Nucleus accumbens (tissue), 56 donors: ENCODE measurements around the gene NEGR1.

ENCODE experiments used
- DNase-seq, 56 donors: peaks; one replicate each; lab custom pipeline; 2025; lab: John Stamatoyannopoulos, UW

The NEGR1 gene

DNA sequence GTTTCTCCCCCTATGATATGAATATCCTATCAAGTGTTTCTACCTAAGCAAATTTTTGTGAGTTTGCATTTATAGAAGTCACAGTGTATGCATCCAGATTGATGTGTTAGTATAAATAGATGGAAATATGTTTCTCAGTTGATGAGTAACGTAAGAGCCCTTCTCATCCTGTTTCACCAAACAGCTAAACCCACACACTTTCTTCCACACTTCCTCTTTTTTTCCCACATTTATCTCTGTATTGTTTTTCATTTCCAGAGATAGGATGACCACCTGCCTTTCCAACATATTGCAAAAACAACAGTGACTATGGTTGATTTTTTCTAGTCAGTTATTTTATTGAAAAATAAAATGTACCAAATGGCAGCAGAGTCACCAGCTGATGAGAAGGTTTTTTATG, 490.1 kb downstream of the NEGR1 start:
- DNase-seq: no peak

DNA sequence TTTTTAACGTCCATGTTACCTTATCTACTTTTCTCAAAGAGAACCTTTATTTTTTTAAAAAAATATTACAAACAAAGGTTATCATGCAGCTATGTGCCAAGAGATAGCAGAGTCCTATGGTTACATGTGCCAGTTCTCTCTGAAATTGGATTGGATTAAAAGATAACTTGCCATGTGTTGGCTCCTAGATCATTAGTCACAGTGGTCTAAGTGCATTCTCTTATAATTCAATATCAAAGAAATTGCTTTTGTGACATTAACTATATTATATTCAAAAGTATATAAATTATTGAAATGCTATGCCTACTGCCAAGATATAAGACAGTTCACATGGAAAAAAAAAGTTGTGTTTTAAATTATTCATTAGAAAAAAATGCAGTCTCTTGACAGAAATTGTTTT, 494.2 kb downstream of the NEGR1 start:
- no peak for DNase-seq

DNA sequence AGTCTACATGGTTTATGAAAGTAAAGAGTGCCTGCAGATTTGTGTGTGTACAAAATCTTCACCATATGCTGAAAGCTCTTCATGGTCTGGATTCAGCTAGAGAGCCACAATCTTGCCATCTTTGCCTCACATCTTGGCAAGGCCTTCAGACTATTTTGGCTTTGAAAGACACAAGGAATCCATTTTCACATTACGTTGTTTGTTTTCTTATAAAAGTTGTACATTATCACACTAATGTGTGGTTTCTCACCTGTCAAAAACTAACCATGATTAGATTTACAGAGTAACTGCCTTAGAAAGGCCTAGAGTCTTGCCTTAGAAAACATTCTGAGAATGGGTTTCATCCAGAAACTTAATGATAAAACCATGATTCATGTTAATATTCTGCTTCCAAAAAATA, 494.6 kb downstream of the NEGR1 start:
- DNase-seq: no peak

DNA sequence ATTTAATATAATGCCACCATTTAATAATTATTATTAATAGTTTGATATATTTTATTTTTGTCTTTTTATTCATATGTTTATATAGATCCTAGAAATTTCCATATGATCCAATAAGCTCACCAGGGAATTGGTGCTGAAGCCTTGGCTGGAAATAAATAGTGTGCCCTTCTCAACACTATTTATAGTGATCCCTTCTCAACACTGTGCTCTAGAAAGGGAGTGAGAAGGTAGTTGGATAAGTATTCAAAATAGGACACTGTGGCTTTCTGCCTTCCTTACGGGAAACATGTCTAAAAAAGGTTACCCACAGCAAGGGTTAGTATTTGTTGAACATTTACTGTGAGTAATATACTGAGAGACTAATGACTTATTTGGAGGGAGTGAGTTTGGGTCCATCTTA, 496.1 kb downstream of the NEGR1 start:
- DNase-seq: no peak

DNA sequence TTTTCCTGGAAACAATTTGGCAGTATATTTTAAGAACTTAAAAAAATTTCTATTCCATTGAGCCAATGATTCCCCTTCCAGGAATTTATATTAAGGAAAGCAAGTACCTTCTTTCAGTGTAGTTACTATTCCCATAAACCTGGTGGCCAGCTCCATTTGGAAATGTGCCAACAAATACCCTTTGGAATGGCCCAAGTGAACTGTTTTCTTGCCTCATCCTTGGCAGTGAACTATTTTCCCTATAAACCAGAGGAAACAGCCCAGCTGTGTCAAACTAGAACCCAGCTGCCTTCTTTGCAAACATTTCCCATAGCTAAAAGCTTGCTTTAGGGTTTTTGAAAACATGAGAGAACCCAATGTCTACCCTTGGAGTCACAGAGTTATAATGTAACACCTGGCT, 496.9 kb downstream of the NEGR1 start:
- DNase-seq: no peak

DNA sequence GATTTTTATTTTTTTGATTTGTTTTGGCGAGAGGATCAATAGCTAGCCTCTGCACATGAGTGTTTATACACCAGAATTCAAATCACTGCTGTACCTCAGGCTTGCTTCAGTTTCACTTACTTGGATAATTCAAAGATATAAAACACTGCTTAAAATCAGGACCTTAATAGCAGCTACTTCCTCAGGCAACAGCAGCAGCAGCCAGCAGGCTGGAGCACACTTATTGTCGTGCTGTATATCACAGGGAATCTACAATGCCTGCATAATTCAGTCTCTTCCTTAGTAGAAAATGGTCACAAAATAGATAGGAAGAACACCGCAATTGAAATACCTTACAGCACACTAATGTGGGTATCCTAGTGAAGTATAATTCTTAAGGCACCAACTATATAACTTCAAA, 497.3 kb downstream of the NEGR1 start:
- DNase-seq: no peak

DNA sequence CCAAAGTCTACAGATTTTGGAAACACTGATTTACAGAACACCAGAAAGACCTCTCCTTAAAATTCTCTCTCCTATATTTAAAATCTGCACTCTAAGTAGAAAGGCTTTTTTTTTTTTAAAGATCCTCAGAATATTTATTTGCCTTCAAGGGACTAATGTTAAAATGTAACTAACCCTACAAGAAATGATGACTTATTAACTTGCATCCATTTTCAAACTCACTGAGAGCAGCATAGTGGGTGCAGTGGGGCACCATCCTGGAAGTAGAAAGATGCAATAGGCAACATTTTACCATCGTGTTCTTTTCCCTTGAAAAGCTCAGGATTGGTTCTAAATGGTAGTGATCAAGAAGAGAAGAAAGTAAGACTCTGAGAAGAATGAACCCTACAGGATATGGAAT, 498.1 kb downstream of the NEGR1 start:
- no peak for DNase-seq

DNA sequence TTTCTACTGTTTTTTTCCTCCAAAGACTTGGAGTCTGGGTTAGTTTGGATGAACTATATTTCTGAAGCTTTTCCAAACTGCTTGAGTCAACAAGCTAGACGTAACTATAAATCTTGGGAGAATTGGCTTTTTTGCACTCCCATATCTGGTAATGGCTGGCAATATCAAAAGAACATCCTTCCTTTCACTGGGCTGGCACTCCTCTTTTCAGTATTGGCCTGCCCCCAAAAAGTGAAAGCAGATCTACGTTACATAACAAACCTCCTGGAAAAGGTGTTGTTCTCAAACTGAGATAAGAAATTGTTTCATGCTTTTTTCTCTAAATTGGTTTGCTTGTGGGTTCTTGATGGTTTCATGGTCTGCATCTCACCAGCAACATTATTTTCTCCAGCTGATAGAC, 499.3 kb downstream of the NEGR1 start:
- DNase-seq: no peak

DNA sequence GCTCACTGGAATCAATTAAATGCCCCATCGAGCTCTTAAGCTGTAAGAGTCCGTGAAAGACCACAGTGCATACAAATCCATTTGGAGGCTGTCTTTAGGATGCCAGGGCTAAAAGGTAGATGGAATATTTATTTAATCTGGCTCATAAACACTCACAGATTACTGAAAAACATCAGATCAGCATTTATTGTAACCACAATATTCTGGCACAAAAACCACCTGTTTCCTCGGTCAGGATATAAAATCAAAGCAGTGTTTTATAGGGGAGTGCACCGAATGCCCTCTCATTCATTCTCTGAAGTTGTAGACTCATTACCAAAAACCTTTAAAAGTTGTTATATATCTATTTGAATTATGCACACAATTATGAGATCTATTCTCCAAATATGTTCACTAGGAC, 500.9 kb downstream of the NEGR1 start:
- DNase-seq: no peak

DNA sequence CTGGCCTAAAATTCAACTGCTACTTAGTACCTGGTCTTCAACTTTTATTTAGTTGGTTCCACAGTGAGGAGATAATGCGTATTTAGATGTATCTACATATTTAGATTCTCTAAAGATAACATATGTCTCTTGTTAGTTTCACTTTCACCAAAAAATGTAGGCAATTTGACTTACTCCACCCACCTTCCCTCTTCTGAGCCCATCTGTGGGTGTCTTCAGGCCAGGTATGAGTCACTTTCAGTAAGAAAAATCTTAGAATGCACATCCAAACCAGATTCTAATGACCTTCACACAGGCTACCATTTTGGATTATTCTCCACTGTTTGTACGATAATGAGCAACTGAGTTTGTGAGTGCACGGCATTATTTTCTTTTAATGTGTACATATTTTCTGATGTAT, 501.7 kb downstream of the NEGR1 start:
- DNase-seq: no peak

DNA sequence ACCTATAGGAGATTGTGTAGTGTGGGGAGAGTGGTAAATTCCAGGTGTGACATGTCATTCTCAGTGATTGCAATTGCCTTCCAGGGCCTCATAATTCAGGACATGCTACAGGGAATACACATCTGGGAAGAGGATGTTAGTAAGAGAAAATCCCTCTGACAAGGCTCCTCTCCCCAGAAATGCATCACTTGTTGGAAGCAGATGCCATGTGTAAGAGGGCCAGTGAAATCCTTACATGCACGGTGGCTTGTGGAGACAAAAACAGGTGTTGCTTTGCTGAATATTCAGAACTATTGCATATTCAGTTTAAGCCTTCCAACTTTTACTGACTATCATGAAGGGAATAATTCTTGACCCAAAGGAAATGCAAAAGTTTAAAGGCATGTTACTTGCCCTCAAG, 503.4 kb downstream of the NEGR1 start:
- DNase-seq: no peak

DNA sequence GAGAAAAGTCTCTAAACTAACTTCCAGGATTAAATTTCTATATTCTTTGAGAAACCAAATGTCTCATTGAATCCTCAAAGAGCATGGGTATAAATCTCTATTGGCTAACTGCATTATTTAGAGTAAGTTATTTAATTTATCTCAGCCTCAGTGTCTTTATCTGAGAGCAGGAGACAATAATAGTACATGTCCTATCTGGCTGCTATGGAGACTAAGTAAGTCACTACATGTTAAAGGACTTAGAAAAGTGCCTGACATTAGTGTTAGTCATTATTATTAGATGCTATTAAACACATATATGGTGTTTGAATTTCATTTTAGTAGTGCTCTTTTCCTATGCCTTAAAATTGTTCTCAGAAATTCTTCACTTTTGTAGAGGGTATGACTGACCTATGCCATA, 505.2 kb downstream of the NEGR1 start:
- no peak for DNase-seq

DNA sequence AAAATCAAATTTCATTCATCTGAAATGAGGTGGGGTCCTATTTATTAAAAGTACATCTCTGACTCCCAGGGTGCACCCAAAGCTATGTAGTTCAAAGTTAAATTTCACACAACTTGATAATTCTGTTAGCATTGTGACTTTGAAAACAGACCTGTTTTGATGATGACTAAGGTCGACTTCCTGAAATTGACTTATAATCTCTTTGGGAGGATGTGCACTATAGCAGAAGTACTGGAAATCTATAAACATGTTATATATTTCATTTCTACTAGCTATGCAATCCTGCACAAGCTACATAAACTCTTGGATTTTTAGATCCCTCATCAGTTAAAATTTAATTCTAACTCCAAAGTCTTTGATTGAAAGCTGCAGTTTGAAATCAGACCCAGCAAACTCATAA, 507.6 kb downstream of the NEGR1 start:
- no peak for DNase-seq

DNA sequence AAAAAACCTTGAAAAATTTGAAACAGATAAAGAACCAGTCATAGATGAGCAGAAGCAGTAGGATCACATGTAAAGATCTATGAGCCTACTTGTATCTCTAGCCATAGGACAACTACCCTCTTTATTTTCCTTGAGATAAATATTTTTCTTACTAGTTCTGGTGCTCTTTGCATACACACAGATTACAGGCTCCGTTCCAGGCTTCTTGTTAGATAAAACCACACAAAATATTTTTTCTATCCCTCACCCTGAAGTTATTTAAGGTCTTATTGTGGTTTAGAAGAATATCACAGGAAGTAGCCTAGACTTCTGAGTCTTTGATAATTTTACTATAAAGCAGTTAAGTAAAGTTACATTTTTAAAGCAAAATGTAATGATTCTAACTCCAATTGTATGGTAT, 512.2 kb downstream of the NEGR1 start:
- DNase-seq: no peak

DNA sequence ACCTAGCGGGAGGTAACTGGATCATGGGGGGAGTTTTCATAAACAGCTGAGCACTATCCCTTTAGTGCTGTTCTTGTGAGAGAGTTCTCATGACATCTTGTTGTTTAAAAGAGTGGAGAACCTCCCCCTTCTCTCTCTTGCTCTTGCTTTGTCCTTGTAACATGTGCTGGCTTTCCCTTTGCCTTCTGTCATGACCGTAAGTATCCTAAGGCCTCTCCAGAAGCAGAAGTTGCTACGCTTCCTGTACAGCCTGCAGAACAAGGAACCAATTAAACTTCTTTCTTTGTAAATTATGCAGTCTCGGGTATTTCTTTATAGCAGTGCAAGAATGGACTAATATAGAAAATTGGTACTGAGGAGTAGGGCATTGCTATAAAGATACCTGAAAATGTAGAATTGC, 515.6 kb downstream of the NEGR1 start:
- no peak for DNase-seq

DNA sequence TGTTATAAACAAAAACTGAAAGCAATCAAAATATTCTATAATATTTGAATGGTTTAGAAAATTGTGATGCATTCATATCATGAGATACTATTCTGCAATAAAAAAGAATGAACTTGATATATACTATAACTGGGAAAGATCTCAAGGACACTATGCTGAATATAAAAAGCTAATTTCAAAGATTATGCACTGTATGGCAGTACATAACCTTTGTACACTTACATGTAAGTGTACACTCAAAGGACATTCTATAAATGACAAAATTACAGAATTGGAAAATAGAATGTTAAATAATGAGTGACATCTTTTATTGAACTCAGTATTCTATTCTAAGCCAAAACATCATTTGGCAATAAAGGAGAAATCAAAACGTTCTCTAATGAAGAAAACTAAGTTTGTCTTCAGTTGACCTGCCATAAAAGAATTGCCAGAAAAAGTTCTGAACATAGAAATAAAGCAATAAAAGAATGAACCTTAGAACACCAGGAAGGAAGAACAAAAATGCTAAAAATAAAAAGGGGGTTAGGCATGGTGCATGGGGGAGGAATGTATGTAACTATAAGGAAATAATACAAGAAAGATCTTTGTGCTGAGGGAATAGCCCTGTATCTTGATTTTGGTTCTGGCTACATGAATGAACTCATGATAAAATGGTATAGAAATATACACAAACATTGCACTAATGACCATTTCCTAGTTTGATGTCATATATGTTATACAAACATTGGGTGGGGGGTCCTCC, 519.7 kb downstream of the NEGR1 start:
- no peak for DNase-seq

DNA sequence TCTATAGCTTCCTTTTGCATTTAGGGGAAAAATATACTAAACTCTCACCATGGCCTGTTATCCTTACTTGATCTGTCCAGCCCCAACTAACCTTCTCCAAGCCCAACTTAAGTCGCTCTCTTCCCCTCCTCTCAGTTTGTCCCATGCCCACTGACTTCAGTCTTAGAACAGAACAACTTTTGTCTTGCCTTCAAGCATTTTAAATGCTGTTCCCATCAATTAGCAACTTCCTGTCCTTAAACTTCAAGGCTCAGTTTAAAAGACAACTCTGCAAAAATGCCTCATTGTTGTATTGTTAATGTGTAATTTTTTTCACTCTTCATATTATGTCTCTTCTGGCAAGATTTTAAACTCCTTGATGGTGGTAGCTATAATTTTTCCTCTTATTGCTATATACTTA, 526.9 kb downstream of the NEGR1 start:
- no peak for DNase-seq

DNA sequence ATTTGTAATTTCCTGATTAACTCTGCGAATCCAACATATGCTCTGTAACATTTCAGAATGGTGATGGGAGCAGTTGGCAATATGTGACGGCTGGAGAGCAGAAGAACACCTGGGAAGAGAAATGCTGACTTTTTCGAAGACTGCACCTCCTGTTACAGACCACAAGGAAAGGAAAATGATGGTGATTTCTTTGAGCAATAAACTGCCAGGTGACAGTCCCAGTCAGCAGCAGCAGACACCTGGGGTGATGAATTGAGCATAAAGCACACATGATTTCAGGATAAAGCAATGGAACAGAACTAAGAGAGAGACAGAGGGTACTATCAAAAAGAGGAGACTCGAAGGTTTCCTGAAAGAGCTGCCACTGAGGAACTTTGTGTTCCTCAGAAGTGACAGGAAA, 528.6 kb downstream of the NEGR1 start:
- DNase-seq: no peak

DNA sequence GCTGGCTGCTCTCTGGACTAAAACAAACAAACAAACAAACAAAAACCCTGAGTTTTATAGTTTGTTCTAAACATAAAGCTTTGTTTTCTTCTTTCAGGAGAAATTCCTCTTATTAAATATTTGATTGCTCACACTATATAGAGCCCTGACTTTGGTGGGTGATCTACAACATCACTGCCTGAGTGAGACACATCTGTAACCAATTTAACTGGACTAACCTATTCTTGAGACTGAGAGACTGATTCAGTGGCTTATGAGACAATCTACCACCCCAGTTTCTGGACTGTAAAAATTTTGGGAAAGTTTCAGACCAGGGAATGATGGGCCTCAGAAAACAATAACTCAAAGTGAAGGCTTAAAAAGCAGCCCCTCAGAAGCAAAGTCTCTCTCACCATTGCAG, 537.0 kb downstream of the NEGR1 start:
- DNase-seq: no peak

DNA sequence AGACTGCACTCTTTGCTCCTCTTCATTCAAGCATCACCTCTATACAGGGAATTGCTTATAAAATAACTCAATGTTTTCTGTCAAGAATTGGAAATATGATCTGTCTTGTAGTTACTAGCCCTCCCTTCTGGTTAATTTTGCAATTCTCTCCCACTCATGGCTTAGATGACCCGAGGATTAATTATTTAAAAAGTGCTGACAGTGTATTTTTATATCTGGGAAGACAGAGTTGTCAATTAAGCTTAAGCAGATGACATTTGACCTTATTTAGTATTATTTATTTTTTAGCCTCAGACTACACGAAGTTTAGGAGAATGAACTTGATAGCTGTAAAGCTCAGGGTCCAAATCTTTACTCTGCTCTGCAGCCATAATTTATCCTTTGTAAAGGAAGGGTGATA, 538.5 kb downstream of the NEGR1 start:
- DNase-seq: no peak

DNA sequence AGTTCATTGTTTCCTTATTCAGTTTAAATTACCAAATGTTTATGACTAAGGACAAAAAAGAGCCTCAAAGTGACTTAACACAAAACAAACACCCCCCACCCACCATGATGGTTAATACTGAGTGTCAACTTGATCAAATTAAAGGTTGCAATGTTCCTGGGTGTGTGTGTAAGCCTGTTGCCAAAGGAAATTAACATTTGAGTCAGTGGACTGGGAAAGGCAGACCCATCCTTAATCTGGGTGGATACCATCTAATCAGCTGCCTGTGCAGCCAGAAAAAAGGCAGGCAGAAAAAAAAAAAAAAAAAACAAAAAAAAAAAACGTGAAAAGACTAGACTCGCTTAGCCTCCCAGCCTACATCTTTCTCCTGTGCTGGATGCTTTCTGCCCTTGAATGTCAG, 543.4 kb downstream of the NEGR1 start:
- no peak for DNase-seq

DNA sequence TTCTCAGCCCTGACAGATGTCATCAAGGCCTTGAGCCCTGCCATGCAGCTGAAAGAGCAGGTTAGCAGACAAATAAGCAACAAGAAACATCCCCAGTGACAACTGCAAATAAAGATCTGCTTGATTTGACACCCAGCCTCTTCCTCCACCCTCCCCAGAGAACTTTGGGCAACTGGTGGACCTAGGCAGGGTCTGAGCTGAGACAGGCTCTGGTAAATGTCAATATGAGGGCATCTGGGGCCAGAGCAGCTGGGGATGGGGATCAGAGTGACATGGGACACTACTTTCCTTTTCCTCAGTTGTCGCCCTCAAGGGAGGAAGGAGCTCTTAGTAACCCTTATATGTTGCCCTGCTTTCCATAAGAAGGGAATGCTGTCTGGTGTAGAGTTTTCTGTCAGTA, 544.1 kb downstream of the NEGR1 start:
- no peak for DNase-seq

DNA sequence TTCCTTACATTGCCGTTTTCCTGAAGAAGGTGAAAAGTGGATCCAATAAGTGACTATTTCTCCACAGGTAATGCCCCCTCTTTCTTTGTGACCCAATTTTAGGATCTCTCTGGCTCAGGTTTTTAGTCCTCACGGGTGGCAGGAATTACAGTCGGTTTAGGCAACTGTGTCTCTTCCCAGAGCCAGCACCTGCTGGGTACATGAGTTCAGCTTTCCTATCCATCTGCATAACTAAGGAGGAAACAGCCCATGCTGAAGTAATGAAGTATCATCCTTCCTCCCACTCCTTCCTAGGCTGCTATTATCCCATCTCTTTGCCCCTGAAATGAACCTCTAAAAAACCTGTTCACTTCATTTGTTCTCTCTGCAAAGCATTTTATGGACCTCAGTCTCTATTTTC, 544.6 kb downstream of the NEGR1 start:
- no peak for DNase-seq
